ENCODE data around the gene IGSF23. TPM values are rescaled to one million over a fixed set of nuclear protein-coding genes. Genes with fewer than 3 reads are reported as not detected.
A peak's percentile ranks its signal among the peaks of the same experiment; 100 is the strongest.

IGSF23 gene
- total RNA-seq, 2 donors from 2014 or later = not detected

- WGBS, 2 experiments (ENCODE audit: insufficient coverage in 1 of 2, insufficient read length in 1 of 2) = 90 to 91% methylated on average over 5 to 8 of the region's 8 CpGs
- H3K27ac ChIP-seq (ENCODE audit: low read depth, low read length) = no peak overlapping the region
- no peaks in the 10 kb centered on the region for H3K36me3 Mint-ChIP-seq (ENCODE audit: low read depth)
Observed at GRCh38 chr19:44574186-44574950, 39.0 kb upstream of the IGSF23 start.

GRCh38 chr19:44575116-44575700 is 38.2 kb upstream of the IGSF23 start:
- peak; percentile 61 for DNase-seq
- Histone ChIP-seq H3K27ac (ENCODE audit: low read depth, low read length) (no peak overlapping the region), H3K36me3 (ENCODE audit: control insufficient read depth, insufficient read depth, low read length) (no peaks in the 10 kb centered on the region), H3K4me3 (ENCODE audit: low read length) (no peak overlapping the region), H3K9me3 (ENCODE audit: control insufficient read depth, low read length) (no peaks in the 10 kb centered on the region), H3K27me3 (ENCODE audit: control insufficient read depth, insufficient read depth, low read length, poor library complexity, severe bottlenecking) (no peaks in the 10 kb centered on the region), H3K4me1 (ENCODE audit: control insufficient read depth, insufficient read depth, low read length) (no peaks in the 10 kb centered on the region), H3K9ac (ENCODE audit: extremely low read depth, low read length, poor library complexity, severe bottlenecking) (no peak overlapping the region)
- Mint-ChIP-seq H3K36me3 (ENCODE audit: low read depth) (no peaks in the 10 kb centered on the region), H3K4me1 (peaks cover 24% of the 10 kb centered on the region), H3K27me3 (ENCODE audit: insufficient read depth) (peaks cover 2% of the 10 kb centered on the region), H3K9me3 (peaks cover 2% of the 10 kb centered on the region), H3K4me3 (no peak overlapping the region), H3K27ac (no peak overlapping the region)
- TF ChIP-seq CTCF (conservative IDR thresholded peaks at IDR 0.05) = no peak
- 83 to 93% methylated on average over 8 to 11 of the region's 11 CpGs for WGBS, 2 experiments (ENCODE audit: insufficient coverage in 1 of 2, insufficient read length in 1 of 2)

More at GRCh38 chr19:44574186-44574950, 39.0 kb upstream of the IGSF23 start:
- peaks cover 2% of the 10 kb centered on the region for H3K27me3 Mint-ChIP-seq (ENCODE audit: insufficient read depth)
- Histone ChIP-seq H3K4me3 (ENCODE audit: low read length) (no peak overlapping the region), H3K9me3 (ENCODE audit: control insufficient read depth, low read length) (no peaks in the 10 kb centered on the region), H3K9ac (ENCODE audit: extremely low read depth, low read length, poor library complexity, severe bottlenecking) (no peak overlapping the region), H3K4me1 (ENCODE audit: control insufficient read depth, insufficient read depth, low read length) (no peaks in the 10 kb centered on the region), H3K36me3 (ENCODE audit: control insufficient read depth, insufficient read depth, low read length) (no peaks in the 10 kb centered on the region), H3K27me3 (ENCODE audit: control insufficient read depth, insufficient read depth, low read length, poor library complexity, severe bottlenecking) (no peaks in the 10 kb centered on the region)
- peaks cover 2% of the 10 kb centered on the region for H3K9me3 Mint-ChIP-seq
- no peak overlapping the region for H3K27ac Mint-ChIP-seq
- TF ChIP-seq CTCF (conservative IDR thresholded peaks at IDR 0.05) = no peak
- no peak overlapping the region for H3K4me3 Mint-ChIP-seq
- peaks cover 24% of the 10 kb centered on the region for H3K4me1 Mint-ChIP-seq
- peak; percentile 14 for DNase-seq

- H3K4me1 Mint-ChIP-seq = peaks cover 24% of the 10 kb centered on the region
- TF ChIP-seq CTCF (conservative IDR thresholded peaks at IDR 0.05) = peak; percentile 88
- H3K27ac Mint-ChIP-seq = no peak overlapping the region
- no peak overlapping the region for H3K4me3 ChIP-seq (ENCODE audit: low read length)
- H3K9ac ChIP-seq (ENCODE audit: extremely low read depth, low read length, poor library complexity, severe bottlenecking) = no peak overlapping the region
- no peaks in the 10 kb centered on the region for H3K27me3 ChIP-seq (ENCODE audit: control insufficient read depth, insufficient read depth, low read length, poor library complexity, severe bottlenecking)
- no peaks in the 10 kb centered on the region for H3K4me1 ChIP-seq (ENCODE audit: control insufficient read depth, insufficient read depth, low read length)
- H3K27me3 Mint-ChIP-seq (ENCODE audit: insufficient read depth) = peaks cover 4% of the 10 kb centered on the region
- DNase-seq = peak; percentile 80
- no peaks in the 10 kb centered on the region for H3K36me3 ChIP-seq (ENCODE audit: control insufficient read depth, insufficient read depth, low read length)
- peaks cover 2% of the 10 kb centered on the region for H3K9me3 Mint-ChIP-seq
- no peaks in the 10 kb centered on the region for H3K9me3 ChIP-seq (ENCODE audit: control insufficient read depth, low read length)
- no peak overlapping the region for H3K27ac ChIP-seq (ENCODE audit: low read depth, low read length)
- 63 to 67% methylated on average over 3 to 8 of the region's 8 CpGs for WGBS, 2 experiments (ENCODE audit: insufficient coverage in 1 of 2, insufficient read length in 1 of 2)
- no peak overlapping the region for H3K4me3 Mint-ChIP-seq
- no peaks in the 10 kb centered on the region for H3K36me3 Mint-ChIP-seq (ENCODE audit: low read depth)
Observed at GRCh38 chr19:44576843-44577565, 36.4 kb upstream of the IGSF23 start.
